Dermis microvascular lymphatic vessel endothelial cell (primary cell): Measurements from ENCODE around the gene OR8A1. TPM values are rescaled to one million over a fixed set of nuclear protein-coding genes. Genes with fewer than 3 reads are reported as not detected.
"Not testable (repeated sequence)": the region's sequence is repeated elsewhere in the genome, so short reads cannot be mapped to it uniquely, and the experiment has no call there.

Experiments
- DNase-seq, 2 donors: peaks; one replicate each; pipeline versions ENCODE4 v3.0.0 to v3.0.0-alpha.2; 2010; ENCODE audit warnings: low read depth in 2 of 2
- total RNA-seq: library from RNA; depleted of rRNA; stranded (reverse); fragments of >200 nt; gene quantifications from 2 replicates; pipeline ENCODE4 v1.2.1, GENCODE V29; 2014

OR8A1 gene
- total RNA-seq, 1 donor from 2014 or later: not detected

DNA sequence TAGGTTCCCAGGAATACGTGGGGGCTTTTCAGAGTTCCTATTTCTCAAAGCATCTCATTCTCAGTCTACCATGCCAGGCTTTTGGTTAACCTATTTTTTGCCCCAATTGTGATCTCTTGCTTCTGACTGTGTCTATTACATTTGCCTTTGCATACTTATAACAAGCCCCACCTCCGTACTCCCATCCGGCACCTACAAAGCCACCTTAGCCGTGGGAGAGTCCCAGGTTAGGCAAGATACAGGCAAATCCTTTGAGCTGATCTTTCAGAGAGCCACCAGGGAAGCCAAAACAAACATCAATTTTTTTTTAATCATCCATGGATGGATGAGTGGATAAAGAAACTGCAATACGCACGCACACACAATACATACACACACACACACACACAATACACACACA, 22.8 kb downstream of the OR8A1 start:
- DNase-seq: no peak

DNA sequence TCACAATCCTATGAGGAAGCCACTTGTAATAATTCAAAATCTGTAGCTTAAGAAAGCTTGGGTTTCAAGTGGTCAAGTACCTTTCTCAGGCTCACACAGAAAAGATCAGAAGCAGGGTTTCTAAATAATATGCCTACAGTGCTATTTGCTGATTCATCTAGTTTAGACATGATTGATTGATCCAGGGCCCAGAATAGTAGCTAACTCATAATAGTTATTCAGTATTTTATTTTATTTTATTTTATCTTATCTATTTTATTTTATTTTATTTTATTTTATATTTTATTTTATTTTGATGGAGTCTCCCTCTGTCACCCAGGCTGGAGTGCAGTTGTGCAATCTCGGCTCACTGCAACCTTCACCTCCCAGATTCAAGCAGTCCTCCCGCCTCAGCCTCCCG, 25.5 kb downstream of the OR8A1 start:
- no peak for DNase-seq

DNA sequence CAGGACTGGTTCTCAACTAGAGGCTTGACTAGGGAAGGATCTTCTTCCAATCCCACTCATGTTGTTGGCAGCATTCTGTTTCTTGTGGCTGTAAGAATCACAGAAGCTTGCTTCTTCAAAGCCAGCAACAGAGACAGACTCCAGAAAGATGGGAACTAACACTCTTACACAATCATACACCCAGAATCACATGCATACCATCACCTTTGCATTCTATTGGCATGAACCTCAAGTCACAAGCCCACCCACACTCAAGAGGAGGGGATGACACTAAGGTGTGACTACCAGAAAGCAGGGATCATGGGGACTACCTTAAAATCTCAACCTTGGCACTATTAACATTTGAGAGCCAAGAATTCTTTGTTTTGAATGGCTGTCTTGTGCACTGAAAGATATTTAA, 27.8 kb downstream of the OR8A1 start:
- DNase-seq: no peak

DNA sequence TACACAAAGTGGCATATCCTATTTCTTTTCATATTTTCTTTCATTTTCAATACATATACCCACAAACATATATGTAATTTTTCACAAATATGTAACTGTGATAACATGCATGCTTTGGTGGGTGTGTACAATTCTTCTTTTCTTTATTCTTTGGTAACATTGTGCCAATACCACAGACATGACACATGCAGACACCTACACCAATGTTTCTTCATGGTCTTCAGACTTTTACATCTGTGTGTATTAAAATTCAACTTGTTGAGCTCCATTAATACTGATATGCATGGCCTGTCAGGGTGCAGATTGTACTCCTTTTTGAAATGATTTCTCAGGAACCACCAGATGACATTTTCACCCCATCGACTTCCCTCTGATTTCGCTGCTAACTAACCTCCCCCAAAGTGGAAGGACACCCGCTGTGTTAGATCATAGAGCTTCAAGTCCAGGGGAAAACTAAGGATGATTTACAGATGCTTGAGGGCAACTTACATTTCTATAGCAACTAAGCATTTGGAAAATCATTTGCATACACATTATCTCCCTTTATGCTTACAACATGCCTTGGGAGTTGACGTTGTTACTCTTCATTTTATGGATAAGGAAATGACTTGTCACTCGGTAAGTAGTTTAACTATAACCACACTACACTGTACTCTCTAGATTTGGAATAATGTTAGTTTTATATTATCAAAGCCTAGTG, 31.0 kb downstream of the OR8A1 start:
- no peak for DNase-seq

DNA sequence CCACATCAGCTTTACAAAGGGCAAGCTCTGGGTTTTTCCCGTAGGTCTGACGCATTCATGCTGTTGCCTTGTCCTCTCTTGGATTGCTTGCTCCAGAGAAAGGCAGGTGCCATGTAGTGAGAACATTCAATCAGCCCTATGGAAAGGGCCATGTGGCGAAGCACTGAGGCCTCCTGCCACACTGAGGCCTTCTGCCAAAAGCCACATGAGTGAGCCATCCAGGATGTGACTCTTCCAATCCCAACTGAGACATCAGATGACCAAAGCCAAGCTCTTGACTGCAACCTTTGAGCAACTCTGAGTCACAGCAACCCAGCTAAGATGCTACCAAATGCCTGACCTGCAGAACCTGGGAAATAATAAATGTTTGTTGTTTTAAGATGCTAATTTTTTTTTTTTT, 32.4 kb downstream of the OR8A1 start:
- no peak for DNase-seq

DNA sequence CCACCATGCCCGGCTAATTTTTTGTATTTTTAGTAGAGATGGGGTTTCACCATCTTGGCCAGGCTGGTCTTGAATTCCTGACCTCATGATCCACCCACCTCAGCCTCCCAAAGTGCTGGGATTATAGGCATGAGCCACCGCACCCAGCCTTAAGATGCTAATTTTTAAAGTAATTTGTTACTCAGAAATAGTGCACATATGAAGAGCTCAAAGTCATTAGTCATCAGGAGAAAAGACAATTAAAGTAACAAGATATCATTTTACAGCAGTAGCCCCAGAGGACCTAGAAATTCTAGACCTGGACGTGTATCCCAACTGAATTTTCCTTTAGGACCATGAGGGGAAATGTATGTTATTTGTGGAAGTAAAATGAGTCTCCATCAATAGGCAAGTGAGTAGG, 32.9 kb downstream of the OR8A1 start:
- not testable (repeated sequence) for DNase-seq

DNA sequence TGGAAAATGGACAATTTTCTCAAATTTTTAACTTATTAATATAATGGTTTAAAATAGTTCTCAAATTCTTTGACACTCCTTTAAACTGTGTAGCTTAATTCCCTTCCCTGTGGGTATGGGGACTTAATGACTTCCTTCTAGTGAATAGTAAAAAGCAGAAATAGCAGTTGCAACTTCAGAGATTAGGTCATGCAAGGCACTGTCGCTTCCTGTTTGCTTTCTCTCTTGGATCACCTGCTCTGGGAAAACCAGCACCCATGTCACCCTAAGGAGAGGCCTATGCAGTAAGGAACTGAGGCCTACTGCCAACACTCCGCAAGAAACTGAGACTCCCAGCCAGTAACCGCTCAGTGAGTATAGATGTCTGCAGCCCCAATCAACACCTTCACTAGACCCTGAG, 35.9 kb downstream of the OR8A1 start:
- DNase-seq: no peak

DNA sequence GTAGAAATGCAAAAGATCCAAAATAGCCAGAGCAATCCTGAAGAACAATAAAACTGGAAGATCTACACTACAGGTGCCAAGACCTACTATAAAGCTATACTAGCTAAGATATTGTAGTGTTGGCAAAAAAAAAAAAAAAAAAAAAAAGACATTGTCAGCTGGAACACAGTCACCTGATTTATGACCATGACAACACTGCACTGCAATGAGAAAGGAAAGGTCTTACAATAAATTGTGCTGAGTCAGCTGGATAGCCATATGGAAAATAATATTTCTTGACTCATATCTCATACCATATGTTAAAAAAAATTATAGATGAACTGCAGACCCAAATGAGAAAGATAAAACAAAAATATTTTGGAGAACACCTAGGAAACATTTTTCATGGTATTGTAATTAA, 38.4 kb downstream of the OR8A1 start:
- DNase-seq: no peak

DNA sequence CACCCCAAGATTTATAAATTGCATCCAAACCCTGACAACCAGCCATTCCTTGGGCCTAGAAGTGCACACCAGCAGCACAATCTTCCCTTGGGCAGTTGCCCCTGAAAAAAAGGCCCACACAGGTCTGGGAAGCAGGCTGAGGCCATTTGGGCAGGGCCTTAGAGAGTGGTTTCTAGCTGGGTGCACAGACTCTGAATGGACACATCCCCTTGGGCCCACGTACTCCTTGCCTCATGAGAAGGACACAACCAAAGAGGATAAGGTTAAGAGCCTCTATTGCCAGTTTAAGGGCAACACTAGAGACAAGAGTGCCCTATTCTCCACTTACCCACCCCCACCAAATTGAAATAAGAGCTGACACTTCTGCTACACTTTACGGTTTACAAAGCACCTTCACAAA, 40.5 kb downstream of the OR8A1 start:
- no peak for DNase-seq

DNA sequence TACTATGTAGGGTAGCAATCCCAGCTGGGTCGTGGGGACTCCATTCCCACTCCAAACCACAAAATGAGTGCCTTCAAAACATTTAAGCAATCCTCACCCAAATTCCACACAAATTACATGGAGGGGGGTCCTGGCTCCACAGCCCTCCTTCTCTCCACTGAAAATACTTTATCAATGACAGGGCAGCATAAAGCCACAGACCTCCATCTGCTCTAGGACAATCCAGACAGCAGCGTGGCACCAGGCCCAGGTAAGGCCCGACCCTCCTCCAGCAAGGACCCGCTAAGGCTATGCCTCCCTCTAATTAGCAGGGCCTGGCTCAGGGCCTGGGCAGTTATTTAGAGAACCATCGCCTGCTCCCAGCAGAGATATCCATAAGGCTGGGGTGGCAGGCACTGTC, 41.3 kb downstream of the OR8A1 start, which contains the start of gene PANX3:
Gene PANX3 (plus strand): TSS at position 365 of the 400 bp plus-strand sequence. CDS start 129 bp downstream, outside the sequence.
- no peak for DNase-seq

DNA sequence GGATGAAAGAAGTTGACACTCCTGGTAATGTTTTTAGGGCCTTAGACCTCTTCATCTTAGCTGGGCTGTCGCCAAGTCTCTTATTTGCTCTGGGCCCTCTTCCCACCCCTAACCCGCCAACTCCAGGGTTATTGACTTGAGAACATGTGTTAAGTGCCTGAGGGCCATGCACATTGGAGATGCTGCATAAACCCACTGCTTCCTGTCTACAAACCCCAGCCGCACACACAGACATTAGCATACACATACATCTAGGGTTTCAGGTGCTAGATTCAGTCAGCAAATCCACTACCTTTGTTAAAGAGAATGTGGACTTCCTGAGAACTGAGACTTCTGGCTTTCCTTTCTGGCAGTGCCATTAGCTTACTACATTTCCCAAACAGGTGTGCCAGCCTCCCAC, 42.2 kb downstream of the OR8A1 start:
- DNase-seq: no peak

DNA sequence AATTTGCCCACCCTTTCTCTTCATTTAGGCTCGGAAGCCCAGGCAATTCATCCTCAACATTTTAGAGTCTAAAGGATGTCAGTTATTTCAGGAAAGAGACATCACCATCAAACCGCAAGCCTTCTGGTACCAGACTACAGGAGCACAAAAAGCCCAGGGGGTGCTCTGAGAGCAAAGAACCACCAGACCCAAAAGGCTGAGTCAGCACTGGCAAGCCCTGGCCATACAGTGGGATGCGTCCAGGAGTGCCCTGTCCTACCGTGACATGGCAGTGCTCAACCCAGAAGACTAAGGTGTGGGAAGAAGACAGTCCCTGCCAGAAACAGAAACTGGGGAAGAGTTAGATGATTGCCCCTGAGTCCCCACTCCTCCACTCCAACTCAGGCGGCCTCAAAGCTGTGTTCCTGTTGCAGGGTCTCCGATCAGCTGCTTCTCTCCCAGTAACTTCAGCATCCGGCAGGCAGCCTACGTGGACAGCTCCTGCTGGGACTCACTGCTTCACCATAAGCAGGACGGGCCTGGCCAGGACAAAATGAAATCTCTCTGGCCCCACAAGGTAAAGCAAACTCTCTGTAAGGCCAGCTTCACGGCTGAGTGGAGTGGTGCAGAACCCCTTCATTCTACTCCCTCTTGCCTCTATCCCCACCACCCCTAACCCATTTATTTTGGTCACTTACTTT, 42.9 kb downstream of the OR8A1 start:
- DNase-seq: no peak

DNA sequence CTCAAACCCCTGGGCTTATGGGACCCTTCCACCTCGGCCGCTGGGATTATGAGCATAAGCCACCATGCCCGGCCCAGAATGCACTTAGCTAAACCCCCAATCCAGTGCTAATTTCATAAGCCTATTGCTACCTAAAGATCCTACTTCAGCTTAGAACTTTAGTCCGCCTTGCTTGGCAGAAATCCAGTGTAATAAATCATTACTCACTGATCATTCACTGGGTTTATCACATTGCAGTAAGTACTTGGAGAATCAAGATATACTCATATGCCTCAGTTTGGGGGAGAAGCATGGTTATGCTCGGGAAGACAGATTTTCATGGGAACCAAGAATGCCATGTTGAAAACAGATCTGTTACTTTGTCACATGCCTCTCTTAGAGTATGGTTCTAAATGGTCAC, 49.1 kb downstream of the OR8A1 start:
- DNase-seq: no peak

Other genes starting within 250 kb of the OR8A1 start
- gene OR8D2, start 249.8 kb upstream of the OR8A1 start, total RNA-seq: not detected in 2 replicates
- gene OR8B2, start 185.5 kb upstream of the OR8A1 start, total RNA-seq: not detected in 2 replicates
- gene OR8B3, start 171.0 kb upstream of the OR8A1 start, total RNA-seq: not detected in 2 replicates
- gene OR8B4, start 145.1 kb upstream of the OR8A1 start, total RNA-seq: not detected in 2 replicates
- gene OR8B8, start 124.3 kb upstream of the OR8A1 start, total RNA-seq: not detected in 2 replicates
- not detected in 2 replicates for gene OR8B12, start 26.3 kb upstream of the OR8A1 start, total RNA-seq
- gene PANX3, start 41.4 kb downstream of the OR8A1 start, total RNA-seq: not detected in 2 replicates
- 12.6 and 16.7 TPM in 2 replicates for gene TBRG1, start 52.9 kb downstream of the OR8A1 start, total RNA-seq
- gene SIAE, start 103.7 kb downstream of the OR8A1 start, total RNA-seq: 6.8 and 14.4 TPM in 2 replicates
- 3.5 and 4.5 TPM in 2 replicates for gene SPA17, start 103.9 kb downstream of the OR8A1 start, total RNA-seq
- 0.25 and 0.64 TPM in 2 replicates for gene NRGN, start 169.9 kb downstream of the OR8A1 start, total RNA-seq
- 0.13 TPM in 1 of 2 replicates, not detected in the other for gene VSIG2, start 182.3 kb downstream of the OR8A1 start, total RNA-seq
- 20.1 and 29.3 TPM in 2 replicates for gene ESAM, start 192.3 kb downstream of the OR8A1 start, total RNA-seq
- gene MSANTD2, start 230.4 kb downstream of the OR8A1 start, total RNA-seq: 4.4 and 6.2 TPM in 2 replicates